Heart left ventricle (tissue), 13 donors: ENCODE results near the gene ITSN1.

Source experiments
- POLR2A ChIP-seq, 2 donors: fragments of 450-650 bp; IDR thresholded peaks; one replicate each; pipeline ENCODE4 v1.6.1; 2017; ENCODE audit warnings: antibody characterized with exemption in 2 of 2, mild to moderate bottlenecking in 2 of 2, moderate library complexity in 2 of 2
- TF ChIP-seq, protein P1 (sequence below), 12 donors: fragments of 200-600 bp; sonication (generic) in 4 of 12; IDR thresholded peaks; one replicate each; pipeline versions ENCODE4 v1.5.0 to v1.8.0; 2018 to 2022; ENCODE audit warnings: antibody characterized with exemption in 12 of 12, mild to moderate bottlenecking in 5 of 12
- donor health status: ischemic (EF 13 %, LVEDD 7.1; RV severe dilation, severe dysfunction).
- donor health status: DM: no; HTN: yes; CAD: no.
- donor health status: DM: no; HTN: no; CAD: no.
- donor health status: ischemic (EF 25% LVEDD 6.9; RV normal size, moderate dysfunction).
- donor health status: ischemic (EF 25% LVEDD 5.7; RV mildly dilated, moderate dysfunction).
- donor health status: ischemic (EF 35%, LVEDD 5.7; RV mildly dilated, moderate dysfunction).
- donor health status: nonischemic (EF 11% LVEDD 7.7; RV severe dilation, severe dysfunction).
- donor health status: DM: yes; HTN: yes; CAD: no.
- donor health status: PGD.
- donor health status: ischemic (EF 29% LVEDD 5.4; RV normal size, mild dysfunction).
- donor health status: nonischemic (EF 23%, LVEDD 6.1; RV moderate dilation, normal function).

GRCh38 chr21:33732038-33732437 lies 89.7 kb downstream of the ITSN1 start:
- TF ChIP-seq POLR2A (IDR thresholded peaks at IDR 0.05), result no peak
- TF ChIP-seq, protein P1, sequence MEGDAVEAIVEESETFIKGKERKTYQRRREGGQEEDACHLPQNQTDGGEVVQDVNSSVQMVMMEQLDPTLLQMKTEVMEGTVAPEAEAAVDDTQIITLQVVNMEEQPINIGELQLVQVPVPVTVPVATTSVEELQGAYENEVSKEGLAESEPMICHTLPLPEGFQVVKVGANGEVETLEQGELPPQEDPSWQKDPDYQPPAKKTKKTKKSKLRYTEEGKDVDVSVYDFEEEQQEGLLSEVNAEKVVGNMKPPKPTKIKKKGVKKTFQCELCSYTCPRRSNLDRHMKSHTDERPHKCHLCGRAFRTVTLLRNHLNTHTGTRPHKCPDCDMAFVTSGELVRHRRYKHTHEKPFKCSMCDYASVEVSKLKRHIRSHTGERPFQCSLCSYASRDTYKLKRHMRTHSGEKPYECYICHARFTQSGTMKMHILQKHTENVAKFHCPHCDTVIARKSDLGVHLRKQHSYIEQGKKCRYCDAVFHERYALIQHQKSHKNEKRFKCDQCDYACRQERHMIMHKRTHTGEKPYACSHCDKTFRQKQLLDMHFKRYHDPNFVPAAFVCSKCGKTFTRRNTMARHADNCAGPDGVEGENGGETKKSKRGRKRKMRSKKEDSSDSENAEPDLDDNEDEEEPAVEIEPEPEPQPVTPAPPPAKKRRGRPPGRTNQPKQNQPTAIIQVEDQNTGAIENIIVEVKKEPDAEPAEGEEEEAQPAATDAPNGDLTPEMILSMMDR (IDR thresholded peaks at IDR 0.05), result no peak
